Stimulated activated CD4-positive, alpha-beta T cell treated with anti-CD3 and anti-CD28 coated beads, Interleukin-15, amount 100 ng/mL, for 48 hours (primary cell): ENCODE measurements around the gene SCFD2.
"Not testable (repeated sequence)": the region's sequence is repeated elsewhere in the genome, so short reads cannot be mapped to it uniquely, and the experiment has no call there.

Source experiments
- DNase-seq, 2 donors: peaks; one replicate each; pipeline ENCODE4 v3.0.0-alpha.2; 2020; ENCODE audit warnings: low read depth in 2 of 2

SCFD2 gene

DNA sequence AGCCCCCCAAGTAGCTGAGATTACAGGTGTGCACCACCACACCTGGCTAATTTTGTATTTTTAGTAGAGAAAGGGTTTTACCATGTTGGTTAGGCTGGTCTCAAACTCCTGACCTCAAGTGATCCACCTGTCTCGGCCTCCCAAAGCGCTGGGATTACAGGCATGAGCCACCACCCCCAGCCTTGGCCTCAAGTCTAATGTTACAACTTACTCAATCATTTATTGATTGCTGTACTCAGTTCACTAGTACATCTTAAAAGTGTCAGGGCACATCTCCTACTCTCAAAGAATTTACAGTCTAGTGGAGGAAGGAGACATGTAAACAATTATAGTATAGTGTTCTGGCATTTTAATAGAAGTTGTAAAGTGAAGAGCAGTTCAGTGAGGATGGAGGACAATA, 19.5 kb downstream of the SCFD2 start:
- not testable (repeated sequence) for DNase-seq

GRCh38 chr4:53340145-53340544, 25.7 kb downstream of the SCFD2 start:
- not testable (repeated sequence) for DNase-seq

GRCh38 chr4:53334916-53335315, 30.9 kb downstream of the SCFD2 start:
- not testable (repeated sequence) for DNase-seq

GRCh38 chr4:53326535-53326934, 39.3 kb downstream of the SCFD2 start:
- no peak for DNase-seq

- DNase-seq, result no peak
Observed at GRCh38 chr4:53322696-53323095, 43.2 kb downstream of the SCFD2 start.

- no peak for DNase-seq
Observed at GRCh38 chr4:53321984-53322289, 43.9 kb downstream of the SCFD2 start.

DNA sequence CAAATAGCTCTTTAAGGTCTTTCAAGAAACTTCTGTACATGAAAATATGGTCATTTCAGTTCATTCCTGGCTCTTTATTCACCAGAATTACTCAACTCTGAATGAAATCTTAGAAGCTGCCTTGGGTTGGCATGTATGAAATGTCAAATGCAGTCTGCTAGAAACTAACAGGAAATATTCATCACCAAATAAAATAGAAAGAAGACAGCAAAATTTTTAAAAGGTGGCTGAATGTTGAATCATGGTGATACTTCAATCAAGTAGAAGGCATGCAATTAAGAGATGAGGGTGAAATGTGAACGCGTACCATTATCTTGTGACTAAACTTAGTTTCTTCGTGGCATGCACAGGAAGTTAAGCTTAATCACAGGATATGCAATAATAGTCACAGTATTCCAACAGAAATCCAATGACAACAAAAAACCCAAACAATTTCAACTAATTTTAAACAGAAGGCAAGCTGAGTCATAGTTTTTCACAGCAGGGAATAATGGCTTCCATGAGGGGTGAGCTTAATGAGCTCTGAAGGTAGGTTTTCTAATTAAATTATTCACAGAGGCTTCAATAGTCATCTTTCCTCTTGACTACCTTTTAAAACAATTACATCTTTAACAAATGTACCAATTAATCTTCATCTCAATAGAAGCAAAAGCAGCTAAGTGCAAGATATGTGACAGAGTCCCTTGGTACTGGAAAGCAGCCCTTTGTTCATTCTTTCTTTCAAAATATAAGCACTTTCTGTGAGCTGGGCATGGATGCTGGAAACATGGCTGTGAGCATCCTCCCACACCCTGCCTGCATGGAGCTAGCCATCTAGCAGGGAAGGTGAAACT, 44.5 kb downstream of the SCFD2 start:
- no peak for DNase-seq

- no peak for DNase-seq
Observed at GRCh38 chr4:53315300-53315699, 50.6 kb downstream of the SCFD2 start.

GRCh38 chr4:53314252-53314651, 51.6 kb downstream of the SCFD2 start:
- no peak for DNase-seq

- DNase-seq, result no peak
Observed at GRCh38 chr4:53313510-53313909, 52.4 kb downstream of the SCFD2 start.

DNA sequence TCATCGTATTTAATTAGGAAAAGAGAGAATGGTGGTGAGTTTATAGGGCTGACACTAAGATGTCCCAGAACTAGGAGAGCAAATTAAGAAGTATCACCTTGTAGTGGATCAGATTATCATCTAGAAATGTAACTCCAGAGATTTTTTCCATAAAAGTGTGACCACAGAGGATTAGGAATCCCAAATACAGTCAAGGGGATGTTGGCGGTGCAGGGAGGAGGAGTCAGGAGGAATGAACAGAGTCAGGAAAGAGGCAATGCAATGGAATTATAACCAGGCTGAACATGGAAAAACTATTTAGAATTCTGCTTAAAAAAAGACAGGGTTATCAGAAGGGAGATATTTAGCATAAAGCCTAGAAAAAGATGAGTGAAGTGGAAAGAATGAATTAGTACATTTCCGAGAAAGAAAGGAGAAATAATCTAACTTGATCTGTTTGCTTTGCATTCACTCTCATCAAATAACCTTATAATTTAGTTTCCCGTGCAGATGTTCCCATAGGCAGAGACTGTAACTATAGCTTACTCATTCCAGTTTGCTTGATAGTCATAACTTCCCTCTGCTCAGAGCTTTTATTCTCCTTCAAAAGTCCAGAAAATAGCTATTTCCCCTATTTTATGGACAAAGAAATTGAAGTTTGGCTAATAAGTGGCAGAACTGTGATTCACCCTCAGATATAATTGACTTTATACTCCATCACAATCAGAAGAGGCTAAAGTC, 56.4 kb downstream of the SCFD2 start:
- no peak for DNase-seq

DNA sequence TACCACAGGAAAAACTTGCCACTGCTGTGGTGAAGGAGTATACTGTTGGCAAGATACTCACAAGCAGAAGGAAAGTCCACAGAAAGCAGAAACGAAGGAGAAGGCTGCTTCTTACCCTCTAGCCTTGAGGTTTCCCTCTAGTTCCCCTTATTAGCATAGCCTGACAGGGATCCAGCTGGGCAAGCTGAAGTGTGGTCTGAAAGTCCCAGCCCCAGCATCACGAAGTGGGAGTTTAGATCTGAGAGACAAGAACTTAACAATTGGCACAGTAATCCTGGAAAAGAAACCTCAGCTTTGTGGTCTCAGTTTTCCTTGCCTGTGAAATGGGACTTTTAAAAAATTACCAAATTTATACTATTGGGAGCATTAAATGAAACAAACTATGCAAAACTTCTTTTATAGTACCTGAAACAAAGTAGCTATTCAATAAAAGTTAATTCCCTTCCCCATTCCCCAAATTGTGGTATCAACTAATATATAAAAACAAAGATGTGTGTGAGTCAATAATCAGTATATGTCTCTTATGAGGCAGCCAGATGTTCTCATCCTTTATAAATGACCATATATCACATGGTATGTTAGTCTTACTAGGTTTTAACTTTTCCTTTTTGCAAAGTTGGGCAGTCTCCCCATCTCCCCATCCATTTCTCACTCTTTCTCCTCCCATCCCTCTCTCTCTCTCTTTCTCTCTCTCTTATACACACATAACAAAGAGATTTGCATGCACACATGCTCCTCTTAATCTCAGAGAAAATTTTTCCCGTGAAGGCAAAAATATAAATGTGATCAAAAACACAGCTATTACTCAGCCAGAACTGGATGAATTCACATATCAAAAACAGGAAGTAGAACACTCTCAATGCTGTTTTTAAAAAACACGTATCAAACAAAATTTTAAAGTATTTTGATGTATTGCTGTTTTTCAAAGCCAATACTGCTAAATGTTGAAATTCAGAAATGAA, 57.8 kb downstream of the SCFD2 start:
- no peak for DNase-seq

DNA sequence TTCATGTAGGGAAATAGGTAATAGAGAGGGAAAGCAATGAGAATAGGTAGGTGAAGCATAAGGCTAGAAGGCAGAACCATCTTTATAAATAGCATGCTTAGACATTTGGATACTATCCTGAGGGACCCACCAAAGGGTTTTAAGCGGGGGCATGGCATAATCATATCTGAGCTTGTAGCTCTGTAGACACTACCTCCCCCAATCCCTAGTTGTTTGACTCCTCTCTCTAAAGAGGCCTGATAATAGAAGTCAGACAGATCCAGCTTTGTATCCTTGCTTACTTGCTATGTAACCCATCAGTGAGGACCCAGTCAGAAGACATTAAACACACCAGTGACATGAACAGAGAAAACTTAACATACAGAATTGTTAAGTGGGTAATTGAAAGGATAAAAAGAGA, 58.7 kb downstream of the SCFD2 start:
- no peak for DNase-seq

- no peak for DNase-seq
Observed at GRCh38 chr4:53306729-53307128, 59.1 kb downstream of the SCFD2 start.

GRCh38 chr4:53292209-53292608, 73.7 kb downstream of the SCFD2 start:
- DNase-seq, result not testable (repeated sequence)

DNA sequence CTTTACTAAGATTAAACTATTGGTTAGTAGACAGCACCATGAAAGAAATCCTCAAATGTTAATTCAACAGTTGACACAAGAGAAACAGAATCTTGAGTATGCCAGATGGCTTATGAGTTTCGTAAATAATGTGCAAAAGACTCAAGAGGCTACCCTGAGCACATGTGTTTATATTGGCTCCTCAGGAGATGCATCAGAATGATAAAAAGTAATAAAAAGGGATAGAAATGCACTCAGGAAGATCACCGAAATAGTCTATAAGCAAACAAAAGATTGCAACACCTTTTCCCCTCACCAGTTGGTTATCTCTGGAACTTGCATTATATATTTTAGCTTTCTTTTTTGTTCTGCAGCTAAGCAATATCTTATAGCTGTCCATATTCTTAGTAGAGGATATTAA, 84.4 kb downstream of the SCFD2 start:
- DNase-seq, result no peak

DNA sequence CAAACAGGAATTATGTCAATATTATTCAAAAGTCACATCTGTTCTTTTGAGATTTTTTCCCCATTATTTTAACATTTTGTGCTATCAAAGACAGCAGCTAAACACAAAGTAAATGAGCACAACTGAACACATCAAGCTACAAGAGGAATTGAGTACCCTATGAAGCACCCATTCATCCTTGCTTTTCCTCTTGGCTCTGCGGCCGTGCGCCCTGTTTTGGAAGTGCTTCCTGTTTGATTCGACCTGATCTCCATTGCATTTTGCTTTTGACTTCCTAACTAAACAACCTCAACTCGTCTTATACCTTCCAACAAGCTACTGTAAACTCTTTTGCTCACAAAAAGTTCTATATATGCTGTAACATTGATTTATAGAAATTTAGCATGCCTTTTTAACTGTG, 85.0 kb downstream of the SCFD2 start:
- no peak for DNase-seq

GRCh38 chr4:53274609-53275268, 91.1 kb downstream of the SCFD2 start:
- DNase-seq, result no peak

DNA sequence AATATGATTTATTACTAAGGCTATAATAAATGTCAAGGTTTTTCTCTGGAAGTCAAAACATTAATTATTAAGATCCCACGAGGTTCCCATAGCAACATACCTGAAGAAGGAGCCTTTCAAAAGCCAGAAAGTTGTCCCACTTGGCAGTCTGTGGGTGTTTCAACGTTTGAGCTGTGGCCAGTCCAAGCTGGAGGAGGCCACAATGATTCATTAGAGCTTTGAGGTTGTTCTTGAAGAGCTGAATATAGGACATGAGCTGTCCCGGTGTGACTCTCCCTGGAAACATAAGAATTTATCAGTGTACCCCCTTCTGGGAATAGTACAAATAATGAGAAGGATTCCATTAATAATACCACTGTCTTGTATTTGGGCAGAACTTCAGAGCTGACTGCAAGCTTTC, 92.1 kb downstream of the SCFD2 start:
- DNase-seq, result no peak

DNA sequence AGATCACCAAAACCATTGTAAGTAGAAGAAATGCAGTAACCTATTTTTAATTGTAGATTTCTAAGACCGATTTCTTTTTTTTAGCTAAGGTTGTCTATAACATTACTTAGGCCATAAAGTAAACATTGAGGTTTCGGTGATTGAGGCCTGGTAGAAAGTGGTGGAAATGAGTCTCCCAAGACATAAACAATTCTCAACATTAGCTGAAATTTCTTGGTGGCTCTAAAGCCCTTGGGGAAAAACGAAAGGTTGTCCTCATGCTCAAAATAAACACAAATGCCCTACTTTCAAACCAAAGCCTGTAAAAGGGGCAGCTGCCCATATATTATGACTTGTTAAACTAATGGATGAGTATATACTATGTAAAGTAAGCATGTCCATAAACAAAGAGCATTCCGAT, 98.8 kb downstream of the SCFD2 start:
- no peak for DNase-seq

GRCh38 chr4:53255986-53256385, 109.9 kb downstream of the SCFD2 start:
- DNase-seq, result not testable (repeated sequence)

DNA sequence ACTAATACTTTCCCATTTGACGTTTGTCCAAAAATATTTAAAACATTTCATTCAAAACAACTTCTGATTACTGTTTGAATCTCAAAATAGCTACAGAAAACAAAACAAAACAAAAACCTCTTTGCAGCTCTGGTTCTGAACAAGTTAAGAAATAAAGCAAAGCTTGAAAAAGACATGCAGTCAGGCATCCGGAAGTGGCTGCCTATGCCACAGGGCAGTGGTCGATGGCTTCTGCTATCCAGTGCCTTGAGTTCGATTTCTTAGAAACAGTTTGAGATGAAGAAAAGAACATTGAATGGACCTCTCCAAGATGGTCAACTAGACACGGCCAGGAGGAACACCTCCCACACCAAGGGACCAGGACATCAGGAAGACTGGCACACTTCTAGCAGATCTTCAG, 125.3 kb downstream of the SCFD2 start:
- DNase-seq, result no peak
